RKO (cell line): ENCODE results near the gene NMRK1.
A peak's percentile ranks its signal among the peaks of the same experiment; 100 is the strongest.

Source experiments
- DNase-seq: peaks from one replicate; pipeline ENCODE4 v3.0.0-alpha.2; 2016; ENCODE audit warnings: low spot score

Gene NMRK1

DNA sequence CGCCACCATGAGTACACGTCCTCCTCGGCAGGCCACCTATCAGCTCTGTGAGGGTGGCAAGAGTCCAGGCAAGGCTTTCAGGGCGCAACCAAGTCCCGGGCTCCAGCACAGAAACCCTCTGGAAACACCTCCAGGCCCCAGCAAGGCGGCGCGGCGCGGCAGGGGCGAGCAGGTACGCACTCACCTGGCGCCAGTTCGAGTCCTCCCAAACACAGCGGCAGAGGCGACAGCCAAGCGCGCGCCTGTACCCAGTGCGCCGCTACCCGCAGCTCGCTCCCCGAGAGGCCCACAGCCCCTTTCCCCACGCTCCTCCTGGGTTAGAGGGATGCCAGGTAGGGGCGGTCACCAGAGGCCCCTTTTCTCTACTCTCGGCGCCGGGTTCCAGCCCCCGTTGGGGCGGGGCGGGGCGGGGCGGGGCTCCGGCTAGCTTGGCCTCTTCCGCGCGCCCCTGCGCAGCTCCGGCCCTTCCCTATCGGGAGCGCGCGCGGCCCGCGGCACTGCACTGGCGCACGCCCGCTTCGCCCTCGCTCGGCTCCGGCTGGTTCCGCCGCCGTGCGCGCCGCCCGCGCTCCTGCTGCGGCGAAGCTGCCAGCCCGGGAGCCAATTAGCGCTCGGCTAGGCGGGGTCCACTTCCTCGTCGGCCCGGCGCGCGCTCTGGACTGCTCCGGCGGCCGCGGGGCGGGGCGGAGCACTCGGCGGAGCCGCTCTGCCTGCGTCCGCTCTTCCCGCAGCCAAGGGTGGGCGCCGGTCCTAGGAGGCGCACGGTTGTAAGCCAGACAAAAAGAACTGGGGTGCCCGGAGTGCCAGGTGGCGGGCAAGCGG is at the start of gene NMRK1, which contains the start of gene OSTF1:
Gene NMRK1, minus strand, starts transcription at position 332 of the 822 bp plus-strand sequence. CDS start 5,040 bp downstream, outside the sequence.
Gene OSTF1, plus strand, starts transcription at position 691 of the 822 bp plus-strand sequence. CDS start 179 bp downstream, outside the sequence.
- peak; percentile 95 for DNase-seq

DNA sequence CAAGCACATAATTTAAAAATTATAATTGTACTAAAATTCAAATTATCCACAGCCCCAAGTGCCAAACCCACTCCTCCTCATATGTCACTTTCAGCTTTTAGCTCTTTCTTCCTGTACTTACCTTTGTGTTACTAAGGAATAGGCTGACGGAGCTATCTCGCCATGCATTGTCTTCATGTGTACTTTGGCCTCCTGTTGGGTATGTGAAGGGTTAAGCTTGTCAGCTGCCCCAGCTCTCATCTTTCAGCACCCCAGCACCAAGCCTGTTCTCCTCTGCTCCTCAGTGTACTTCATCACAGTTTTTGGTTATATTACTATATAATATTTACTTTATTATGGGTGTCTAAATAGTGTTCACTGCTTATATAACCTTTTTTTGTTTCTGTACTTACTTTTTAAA is 46.5 kb upstream of the NMRK1 start:
- DNase-seq: no peak

GRCh38 chr9:75133396-75133795 is 45.4 kb upstream of the NMRK1 start:
- DNase-seq: no peak

GRCh38 chr9:75132244-75132643 is 44.3 kb upstream of the NMRK1 start:
- DNase-seq: no peak

- DNase-seq: no peak
Observed at GRCh38 chr9:75131700-75132099, 43.7 kb upstream of the NMRK1 start.

DNA sequence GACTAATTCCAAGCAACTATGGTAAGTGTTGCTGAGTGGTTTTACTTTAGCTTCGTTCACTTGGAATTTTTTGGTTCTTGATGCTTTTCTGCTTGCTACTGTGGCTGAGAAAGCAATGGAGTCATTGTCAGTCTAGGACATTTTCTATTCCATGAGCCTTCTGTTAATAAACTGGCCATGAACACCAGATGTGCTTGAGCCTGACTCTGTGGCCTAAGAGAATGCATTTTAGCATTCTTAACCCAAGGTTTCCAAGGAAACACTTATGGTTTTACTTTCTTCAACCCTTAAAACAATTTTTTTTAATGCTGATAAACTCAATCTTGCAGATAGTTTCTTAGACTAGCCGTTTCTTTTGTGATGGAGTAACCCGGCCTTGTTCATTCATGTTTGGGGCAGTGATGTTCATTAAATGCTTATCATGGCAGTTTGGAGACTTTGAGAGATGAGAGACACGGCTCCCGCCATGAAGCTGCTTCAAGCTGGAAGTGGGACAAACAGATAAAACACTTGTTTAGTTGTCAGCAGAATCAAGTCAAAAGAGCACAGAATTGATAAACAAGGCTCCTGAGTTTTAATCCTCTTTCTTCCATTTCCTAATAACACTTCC is 42.8 kb upstream of the NMRK1 start:
- no peak for DNase-seq

DNA sequence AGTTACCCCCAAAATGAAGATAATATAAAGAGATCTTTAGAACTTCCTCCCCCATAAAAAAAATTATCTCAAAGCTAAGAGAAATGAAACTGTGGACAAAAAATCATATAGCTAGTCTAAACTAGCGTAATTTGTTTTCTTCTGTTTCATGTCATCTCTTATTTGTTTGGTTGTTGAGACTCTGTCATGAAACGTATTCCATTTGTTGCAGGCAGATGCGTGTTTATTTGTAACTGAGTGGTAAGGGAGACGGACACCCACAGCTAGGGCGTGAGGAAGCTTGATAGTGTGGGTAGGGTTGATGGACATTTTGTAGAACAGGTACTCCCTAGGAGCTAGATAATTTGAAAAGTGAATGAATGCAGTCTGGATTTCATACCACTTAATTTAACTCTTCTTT is 42.2 kb upstream of the NMRK1 start:
- no peak for DNase-seq

DNA sequence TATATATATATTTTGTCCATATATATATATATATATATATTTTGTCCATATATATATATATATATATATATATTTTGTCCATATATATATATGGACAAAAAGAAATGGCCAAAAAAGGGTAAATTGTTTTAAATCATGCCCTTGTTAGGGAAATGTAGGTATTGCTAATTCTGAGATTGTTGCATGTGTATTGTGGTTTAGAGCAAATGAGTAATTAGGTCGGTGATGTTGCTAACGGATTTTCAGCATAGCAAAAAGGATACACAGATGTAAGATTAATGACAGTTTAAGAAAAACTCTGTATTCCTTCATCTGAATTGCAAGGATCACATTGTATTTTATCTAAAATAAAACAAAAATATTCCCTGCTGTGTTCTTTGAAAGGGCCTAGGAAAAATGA is 40.6 kb upstream of the NMRK1 start:
- no peak for DNase-seq

- DNase-seq: no peak
Observed at GRCh38 chr9:75123696-75124095, 35.7 kb upstream of the NMRK1 start.

- DNase-seq: no peak
Observed at GRCh38 chr9:75121914-75122558, 34.1 kb upstream of the NMRK1 start.

DNA sequence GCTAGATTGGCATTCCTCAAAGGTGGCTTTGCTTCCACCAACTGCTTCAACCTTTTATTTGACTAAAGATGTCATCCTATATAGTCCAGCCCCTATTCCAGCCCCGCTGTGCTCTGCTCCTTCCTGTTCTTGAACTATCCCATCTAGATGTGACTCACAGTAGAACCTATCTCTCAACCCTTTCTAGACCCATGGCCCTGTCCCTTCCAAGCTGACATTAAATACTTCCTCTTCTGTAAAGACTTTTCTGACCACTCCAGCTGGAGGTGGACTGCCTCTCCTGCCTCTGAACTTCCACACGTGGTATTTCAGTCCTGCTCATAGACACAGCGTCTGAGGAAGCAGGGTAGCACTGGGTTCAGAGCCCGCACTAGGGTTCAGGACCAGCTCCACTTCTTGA is 32.7 kb upstream of the NMRK1 start:
- no peak for DNase-seq

DNA sequence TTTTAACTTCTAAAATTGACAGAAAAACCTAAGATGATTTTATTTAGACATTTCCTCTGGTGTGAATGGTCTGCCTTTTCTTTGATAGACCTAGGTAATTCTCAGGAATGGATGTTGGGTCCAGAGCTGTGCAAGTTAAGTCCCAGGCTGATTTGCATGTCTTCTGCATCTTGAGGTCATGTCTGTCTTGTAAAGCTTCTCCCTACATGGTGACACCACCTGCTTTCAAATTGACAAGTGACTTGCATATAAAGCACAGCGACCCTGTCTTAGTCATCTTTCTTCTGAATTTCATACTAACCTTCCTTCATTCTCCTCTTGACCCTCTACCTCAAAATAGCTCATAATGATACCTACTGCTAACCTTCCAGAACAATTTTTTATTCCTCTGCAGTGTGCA is 29.6 kb upstream of the NMRK1 start:
- no peak for DNase-seq

DNA sequence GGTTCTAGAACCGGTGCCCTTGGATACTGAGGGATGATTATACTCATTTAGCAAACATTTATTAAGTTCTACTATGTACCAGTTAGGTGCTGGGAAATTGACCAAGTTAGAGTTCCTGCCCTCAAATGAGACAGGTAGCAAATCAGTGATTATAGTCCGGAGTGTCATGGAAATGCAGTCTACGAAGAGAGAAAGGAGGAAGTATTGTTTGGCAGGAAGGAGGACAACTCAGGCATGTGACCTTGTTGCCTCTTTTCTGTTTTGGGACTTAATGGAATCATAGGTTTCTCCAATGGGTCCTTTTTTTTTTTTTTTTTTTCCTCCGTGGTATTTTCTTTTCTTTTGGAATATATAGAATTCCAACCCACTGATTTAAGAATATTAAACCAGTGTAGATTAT is 28.4 kb upstream of the NMRK1 start:
- no peak for DNase-seq

DNA sequence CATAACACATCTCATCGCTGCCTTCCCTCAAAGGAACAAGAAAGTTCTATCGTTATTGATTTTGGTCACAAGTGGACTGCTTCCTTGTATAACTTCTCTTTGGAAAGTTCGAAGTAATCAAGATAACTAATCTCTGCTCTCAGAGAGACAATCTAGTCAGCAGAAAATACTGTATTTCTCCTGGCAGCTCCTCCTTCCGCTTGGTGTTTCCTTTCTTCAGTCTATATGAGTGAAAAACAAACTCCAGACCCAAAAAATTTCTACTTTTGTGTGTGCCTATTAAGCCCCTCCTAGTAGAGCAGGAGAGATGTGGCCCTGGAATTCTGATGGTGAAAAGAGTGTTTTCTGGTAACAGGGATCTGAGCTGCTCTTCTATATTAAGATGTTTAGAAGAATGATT is 24.8 kb upstream of the NMRK1 start:
- no peak for DNase-seq

DNA sequence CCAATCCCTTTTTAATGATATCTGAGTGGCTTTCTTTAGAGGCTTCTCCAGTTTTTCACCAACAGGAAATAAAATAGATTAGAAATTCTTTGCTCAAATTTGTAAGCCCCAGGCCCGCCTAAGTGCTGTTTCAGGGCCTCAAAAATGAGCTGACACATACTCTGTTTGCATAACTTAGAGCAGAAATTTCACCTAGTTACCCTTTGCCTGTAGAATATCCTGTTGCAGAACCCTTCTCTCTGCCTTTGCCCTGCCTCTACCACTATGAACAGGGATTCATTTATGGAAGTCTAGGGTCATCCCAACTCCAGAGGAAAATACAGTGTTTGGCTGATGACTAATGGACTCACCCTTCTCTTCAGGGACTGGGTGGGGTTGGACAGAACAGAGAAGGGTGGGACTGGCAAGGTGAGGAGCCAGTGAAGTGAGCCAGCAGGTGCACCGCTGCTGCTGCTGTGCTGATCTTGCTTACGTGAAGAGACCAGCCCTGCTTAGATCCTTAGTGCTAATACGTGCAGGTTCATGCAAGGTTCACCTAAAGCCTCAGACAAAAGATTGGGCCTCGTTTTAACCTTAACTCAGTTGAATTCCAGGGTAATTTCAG is 23.2 kb upstream of the NMRK1 start:
- DNase-seq: no peak

DNA sequence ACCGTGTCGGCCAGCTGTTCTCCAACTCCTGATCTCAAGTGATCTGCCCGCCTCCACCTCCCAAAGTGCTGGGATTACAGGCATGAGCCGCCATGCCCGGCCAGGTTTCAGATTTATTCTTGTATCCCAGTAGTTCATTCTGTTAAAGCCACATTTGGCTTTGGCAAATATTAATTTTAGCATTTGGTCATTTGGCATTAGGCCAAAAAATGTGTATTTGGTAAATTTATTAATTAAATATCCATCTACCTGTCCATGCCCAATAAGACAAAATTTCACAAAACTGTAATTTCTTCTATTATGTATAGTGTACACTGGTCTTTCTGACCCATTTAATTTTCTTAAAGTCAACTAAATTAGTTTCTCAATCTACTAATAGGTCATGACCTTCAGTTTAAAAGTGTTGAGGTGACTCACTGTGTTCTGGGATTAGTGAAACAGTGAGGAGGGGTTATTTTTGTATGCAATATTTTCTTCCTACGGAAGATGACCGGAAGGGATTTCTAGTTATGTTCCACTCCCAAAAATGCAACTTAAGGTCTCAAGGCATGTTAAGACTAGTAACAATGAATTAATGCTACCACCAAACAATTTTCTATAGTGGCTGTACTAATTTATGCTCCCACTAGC is 21.4 kb upstream of the NMRK1 start:
- DNase-seq: no peak

DNA sequence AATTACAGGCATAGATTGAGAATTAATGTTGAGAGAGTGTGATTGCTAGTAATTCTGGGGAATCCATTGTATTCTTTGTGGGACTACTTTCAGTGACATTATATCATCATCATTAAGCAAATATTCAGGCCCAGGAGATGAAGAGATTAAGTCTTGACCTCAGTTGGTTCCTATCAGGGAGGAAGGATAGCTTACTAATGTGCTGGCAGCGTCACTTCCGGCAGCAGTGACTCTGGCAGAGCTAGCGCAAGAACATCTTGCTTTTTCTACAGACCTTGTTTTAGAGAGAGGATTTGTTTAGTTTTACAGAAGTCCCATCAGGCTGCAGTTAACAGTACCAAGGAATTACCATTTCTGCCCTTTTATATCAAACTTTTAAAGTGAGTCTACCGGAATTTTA is 20.6 kb upstream of the NMRK1 start:
- DNase-seq: no peak

GRCh38 chr9:75106857-75107256 is 18.9 kb upstream of the NMRK1 start:
- no peak for DNase-seq

DNA sequence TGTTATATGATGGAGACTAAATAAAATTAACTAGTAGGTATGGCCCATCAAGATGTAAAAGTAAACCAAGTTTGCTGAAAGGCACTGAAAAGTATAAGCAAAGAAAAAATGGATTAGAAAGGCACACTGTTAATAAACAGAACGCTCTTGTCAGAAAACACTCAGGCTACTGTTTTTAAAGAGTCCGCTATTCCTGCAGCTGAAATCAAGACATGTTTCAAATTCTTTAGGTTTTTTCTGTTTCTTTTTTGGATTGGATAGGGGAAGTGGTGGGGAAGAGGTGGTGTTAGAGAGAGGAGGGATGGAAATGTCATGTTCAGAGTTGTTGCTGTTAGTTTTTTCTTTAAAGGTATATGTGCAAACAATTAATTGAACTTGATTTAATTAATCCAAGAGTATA is 17.9 kb upstream of the NMRK1 start:
- DNase-seq: no peak

GRCh38 chr9:75105019-75105540 is 17.1 kb upstream of the NMRK1 start:
- no peak for DNase-seq

- DNase-seq: no peak
Observed at GRCh38 chr9:75104607-75105006, 16.7 kb upstream of the NMRK1 start.

- no peak for DNase-seq
Observed at GRCh38 chr9:75102177-75102790, 14.3 kb upstream of the NMRK1 start.
